Activated CD4-positive, CD25-positive, alpha-beta regulatory T cell treated with anti-CD3 and anti-CD28 coated beads, Interleukin-2, amount 50 U/mL, for 16 hours (primary cell): ENCODE data around the gene CAPZA1.
"Not testable (repeated sequence)": the region's sequence is repeated elsewhere in the genome, so short reads cannot be mapped to it uniquely, and the experiment has no call there.

Experiments used
- DNase-seq: peaks from one replicate; pipeline ENCODE4 v3.0.0-alpha.2; 2020; ENCODE audit warnings: low read depth, low spot score

The CAPZA1 gene

DNA sequence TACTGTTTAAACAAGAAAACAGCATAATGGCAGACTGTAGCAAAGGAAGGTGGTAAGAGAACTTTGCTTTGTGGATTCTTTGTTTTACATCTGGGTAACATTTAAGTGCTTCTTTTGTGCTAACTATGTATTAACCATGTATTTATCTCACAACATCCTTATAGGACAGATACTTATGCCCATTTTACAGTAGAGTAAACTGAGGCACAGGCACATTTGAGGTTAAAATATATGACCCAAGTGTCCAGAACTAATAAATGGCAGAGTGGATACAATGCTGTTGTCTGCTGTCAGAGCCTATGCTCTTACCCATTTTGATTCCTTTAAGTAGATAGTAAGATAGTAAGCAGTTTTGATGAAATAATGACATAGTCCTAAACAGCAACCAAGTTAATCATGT, 7.3 kb downstream of the CAPZA1 start:
- DNase-seq, result no peak

- no peak for DNase-seq
These were observed 8.9 kb downstream of the CAPZA1 start for GRCh38 chr1:112628516-112628915.

DNA sequence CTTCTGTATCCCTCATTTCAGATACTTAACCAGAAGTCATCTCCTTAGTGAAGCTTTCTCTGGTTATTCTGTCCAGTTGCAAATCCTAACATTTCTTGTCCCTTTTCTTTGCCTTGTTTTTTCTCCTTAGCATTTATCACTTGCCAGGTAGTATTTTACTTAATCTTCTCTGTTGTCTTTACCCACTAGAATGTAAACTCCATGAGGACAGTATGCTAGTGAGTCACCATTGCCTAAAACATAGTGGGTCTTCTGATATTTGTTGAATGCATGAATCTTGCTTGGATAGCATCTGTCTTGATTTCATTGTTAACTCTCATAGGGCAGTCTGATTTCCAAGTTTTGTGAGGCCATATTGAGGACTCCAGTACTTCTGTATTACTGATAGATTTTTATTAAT, 9.6 kb downstream of the CAPZA1 start:
- no peak for DNase-seq

DNA sequence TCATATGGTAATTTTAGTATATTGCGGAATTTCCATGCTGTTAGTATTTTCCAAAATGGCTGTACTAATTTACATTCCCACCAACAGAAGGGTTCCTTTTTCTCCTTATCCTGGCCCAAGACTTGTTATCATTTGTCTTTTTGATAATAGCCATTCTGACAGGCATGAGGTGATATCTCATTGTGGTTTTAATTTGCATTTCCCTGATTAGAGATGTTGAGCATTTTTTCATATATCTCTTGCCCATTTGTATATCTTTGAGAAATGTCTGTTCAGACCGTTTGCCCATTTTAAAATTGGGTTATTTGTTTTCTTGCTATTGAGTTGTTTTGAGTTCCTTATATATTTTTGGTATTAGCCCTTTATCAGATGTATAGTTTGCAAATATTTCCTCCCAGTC, 14.0 kb downstream of the CAPZA1 start:
- DNase-seq, result no peak

GRCh38 chr1:112634367-112634766, 14.7 kb downstream of the CAPZA1 start:
- no peak for DNase-seq

GRCh38 chr1:112636056-112636455, 16.4 kb downstream of the CAPZA1 start:
- no peak for DNase-seq

DNA sequence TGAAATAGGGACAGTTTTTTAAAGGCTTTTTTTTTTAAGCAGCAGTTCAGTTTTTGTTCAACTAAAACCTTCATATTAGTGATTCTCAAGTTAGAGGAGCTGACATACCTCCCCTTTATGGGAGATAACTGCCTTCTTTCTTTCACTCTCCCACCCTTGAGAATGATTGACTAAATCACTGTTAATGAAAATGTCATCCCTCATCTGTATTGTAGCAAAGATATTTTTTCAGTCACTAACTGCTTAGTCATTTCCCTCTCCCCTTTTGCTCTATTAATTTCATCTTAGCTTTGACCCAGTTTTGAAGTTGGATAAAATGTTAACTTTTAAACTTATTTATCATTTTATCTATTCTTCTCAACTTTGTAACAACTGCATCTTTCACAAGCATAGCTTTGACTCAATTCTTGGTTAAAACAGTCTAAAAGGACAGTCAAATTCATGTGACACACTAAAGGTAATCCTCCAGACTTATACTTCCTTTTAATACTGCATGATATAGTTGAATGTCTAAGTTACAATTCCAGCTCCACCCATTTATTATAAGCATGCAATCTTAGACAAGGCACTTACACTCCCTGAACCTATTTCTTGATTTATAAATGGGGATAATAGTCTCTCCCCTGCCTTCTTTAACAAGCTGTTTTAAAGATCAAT, 17.1 kb downstream of the CAPZA1 start:
- no peak for DNase-seq

- DNase-seq, result no peak
These were observed 17.9 kb downstream of the CAPZA1 start for GRCh38 chr1:112637254-112638109.

- DNase-seq, result no peak
These were observed 18.4 kb downstream of the CAPZA1 start for GRCh38 chr1:112638110-112638428.

DNA sequence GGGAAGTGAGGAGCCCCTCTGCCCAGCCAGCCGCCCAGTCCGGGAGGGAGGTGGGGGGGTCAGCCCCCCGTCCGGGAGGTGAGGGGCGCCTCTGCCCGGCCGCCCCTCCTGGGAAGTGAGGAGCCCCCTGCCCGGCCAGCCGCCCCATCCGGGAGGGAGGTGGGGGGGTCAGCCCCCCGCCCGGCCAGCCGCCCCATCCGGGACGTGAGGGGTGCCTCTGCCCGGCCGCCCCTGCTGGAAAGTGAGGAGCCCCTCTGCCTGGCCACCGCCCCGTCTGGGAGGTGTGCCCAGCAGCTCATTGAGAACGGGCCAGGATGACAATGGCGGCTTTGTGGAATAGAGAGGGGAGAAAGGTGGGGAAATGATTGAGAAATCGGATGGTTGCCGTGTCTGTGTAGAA, 20.8 kb downstream of the CAPZA1 start:
- not testable (repeated sequence) for DNase-seq

DNA sequence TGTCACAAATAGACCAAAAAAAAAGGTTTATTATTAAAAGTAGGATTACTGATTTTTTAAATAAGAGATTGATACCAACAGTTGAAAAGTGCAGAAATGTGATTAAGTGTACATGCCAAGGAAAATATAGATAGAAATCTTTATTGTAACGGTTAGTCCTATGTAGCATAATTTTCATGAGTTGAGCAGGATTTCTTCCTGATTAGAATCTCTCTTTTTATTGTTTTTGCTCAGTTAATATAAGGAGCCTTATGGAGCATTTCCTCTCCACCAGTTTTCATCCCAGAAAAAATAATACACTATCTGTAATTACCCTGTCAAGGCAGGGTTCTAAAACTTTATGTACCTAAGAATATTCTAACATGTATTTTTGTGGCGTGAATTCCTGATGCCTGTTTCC, 23.4 kb downstream of the CAPZA1 start:
- DNase-seq, result no peak

DNA sequence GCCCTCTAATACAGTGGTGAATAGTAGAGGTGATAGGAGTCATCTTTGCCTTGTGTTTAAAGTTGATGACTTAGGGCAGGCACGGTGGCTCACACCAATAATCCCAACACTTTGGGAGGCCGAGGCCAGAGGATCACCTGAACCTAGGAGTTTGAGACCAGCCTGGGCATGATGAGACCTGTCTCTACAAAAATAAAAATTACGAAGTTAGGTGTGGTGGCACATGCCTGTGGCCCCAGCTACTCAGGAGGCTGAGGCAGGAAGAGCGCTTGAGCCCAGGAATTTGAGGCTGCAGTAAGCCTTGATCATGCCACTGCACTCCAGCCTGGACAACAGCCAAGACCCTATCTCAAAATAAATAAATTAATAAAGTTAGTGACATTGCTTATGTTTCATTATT, 26.6 kb downstream of the CAPZA1 start:
- DNase-seq, result no peak

DNA sequence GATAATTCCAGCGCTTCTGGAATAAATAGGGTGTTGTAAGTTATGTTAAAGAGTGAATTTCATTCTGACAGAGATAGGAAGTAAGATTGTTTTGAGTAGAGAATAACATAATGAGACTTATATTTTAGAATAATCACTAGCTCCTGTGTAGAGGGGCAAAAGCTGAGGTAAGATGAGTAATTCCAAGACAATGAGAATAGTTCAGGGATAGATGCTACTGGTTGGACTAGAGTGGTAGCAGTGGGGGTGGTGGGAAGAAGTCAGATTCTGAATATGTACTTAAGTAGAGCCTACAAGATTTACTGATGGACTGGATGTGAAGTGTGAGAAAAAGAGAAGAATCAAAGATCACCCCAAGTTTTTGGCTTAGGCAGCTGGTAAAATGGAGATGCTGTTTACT, 31.6 kb downstream of the CAPZA1 start:
- DNase-seq, result no peak

- DNase-seq, result no peak
These were observed 46.2 kb downstream of the CAPZA1 start for GRCh38 chr1:112665857-112666256.

DNA sequence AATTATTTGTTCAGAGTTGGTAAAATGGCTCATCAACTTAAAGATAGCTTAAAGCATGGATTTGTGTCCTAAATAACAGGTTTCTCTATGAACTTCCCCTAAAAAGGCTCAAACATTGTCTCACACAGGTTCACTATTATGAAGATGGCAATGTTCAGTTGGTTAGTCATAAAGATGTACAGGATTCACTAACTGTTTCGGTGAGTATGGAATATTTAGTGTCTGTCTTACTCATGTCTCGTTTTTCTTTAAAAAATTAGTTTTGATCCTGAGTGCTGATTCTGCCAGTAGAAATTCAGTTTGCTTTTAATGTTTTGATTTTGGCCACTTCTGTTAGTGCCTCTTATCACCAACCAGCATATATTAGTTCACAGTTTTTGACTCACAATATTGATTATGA, 47.3 kb downstream of the CAPZA1 start:
- no peak for DNase-seq

DNA sequence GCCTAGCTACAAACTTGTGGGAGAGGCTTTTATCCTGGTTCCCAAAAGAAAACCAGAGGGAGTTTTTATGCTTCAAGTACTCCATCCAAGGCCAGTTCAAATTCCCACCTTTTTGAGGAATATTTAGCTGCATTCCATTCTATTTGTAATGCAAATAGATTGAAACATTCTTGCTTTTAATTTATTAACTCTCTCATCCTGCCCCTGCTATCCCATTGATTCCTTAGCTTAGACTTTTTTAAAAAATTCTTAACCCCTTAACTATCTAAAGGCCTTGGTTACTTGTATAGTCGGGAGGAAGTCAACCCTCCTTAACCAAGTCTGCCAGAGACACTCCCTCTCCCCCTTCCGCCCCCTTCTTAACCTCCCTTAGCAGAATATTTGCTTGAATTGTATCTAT, 52.4 kb downstream of the CAPZA1 start:
- DNase-seq, result no peak

DNA sequence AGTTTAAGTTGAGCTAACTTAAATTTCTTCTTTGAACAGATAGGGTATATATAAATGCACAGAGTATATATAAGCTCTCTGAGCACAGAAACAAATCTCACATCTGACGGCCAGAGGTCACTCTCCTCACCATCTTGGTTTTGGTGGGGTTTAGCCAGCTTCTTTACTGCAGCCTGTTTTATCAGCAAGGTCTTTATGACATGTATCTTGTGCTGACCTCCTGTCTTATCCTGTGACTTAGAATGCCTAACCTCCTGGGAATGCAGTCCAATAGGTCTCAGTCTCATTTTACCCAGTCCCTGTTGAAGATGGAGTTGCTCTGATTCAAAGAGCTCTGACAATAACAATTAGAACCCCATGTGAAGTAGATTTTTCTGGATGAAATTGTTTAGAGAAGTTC, 53.2 kb downstream of the CAPZA1 start:
- no peak for DNase-seq

GRCh38 chr1:112673592-112674439, 54.2 kb downstream of the CAPZA1 start:
- no peak for DNase-seq

GRCh38 chr1:112674440-112674985, 54.9 kb downstream of the CAPZA1 start, which contains the start of gene MOV10:
Gene MOV10 (plus strand): TSS chr1:112674659. CDS start chr1:112674913, 254 bp downstream.
- DNase-seq, result no peak

DNA sequence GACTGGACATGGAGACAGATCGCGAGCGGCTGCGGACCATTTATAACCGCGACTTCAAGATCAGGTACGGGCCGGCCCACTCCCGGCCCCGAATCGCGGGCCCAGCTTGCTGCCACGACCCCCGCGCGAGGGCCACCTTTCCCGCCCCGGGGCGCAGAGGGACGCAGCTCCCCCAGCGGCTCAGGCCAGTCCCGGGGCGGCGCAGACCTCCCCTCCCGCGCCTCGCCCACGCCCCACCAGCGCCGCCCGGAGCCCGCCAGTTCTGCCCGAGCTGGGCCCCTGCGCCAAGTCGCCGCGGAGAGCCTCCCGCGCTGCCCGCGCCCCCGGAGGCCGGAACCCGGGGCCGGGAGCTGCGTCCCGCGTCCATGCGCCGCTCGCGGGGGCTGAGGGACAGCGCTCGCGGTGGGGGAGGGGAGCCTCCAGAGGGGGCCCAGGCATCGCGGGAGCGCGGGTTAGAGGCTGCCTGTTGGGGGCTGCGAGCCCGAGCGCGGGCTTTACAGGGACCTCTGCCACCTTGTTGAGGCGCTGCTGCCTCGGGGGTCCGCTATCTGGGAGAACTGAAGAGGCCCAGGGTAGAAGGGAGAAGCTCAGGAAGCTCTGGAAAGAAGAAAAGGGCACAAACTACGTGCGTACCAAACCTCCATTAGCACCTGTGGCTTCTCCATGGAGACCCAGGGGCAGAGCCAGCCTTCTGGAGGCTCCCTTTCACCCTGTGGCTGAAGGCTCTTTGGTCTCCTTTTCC, 55.5 kb downstream of the CAPZA1 start:
- no peak for DNase-seq

DNA sequence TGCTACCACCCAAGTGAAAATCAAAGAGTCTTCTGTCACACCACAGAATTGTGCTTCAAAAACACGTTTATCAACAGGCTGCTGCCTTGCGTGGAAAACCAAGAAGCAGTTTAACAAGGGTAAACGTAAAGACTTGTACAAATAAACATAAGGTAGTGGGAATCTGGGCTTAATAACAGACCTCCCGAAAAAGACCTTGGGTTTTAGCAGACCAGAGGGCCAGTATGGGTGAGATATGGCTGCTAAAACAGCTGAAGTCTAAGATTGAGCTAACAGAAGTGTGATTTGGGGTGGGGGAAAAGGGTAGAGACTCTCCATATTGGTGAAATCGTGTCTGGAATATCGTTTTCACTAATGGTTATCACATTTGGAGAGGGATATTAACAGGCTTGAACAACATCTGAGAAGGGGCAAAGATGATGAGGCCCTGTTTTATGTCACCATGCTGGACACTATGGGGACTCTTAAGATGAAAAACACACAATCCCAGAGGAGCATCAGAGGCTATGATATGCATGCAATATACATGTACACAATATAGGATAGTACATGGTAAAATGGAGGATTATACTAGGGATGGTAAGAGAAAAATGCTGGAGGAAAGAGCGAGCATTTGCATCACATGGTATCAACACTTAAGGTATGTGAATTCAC, 56.2 kb downstream of the CAPZA1 start:
- DNase-seq, result no peak
